ENCODE measurements around the gene KRT20. TPM values are rescaled to one million over a fixed set of nuclear protein-coding genes. Genes with fewer than 3 reads are reported as not detected.

KRT20 gene
- total and polyA plus RNA-seq, 9 donors, result 0.05 to 4.2 (median 0.52) TPM; not detected in 5

- no peaks in the 10 kb centered on the region for H3K27me3 ChIP-seq
- TF ChIP-seq CTCF (IDR thresholded peaks at IDR 0.05) (no peak), EP300 (IDR thresholded peaks at IDR 0.05) (no peak), POLR2A (IDR thresholded peaks at IDR 0.05) (no peak)
- H3K27ac ChIP-seq, result no peak overlapping the region
- H3K4me3 ChIP-seq, result no peak overlapping the region
- H3K9me3 ChIP-seq, result no peaks in the 10 kb centered on the region
- intact Hi-C loops (cut with DNase I), result no loop called here
- DNase-seq, result no peak
- no peaks in the 10 kb centered on the region for H3K4me1 ChIP-seq (ENCODE audit: insufficient read depth)
- WGBS, 3 donors, result 72 to 87% (median 84%) methylated on average over 1 of the region's 1 CpG
- H3K36me3 ChIP-seq, result no peaks in the 10 kb centered on the region
Observed at GRCh38 chr17:40883031-40883430, 2.0 kb downstream of the KRT20 start.

GRCh38 chr17:40879026-40879425 lies 6.0 kb downstream of the KRT20 start:
- Histone ChIP-seq H3K27me3 (no peaks in the 10 kb centered on the region), H3K4me3 (no peak overlapping the region), H3K9me3 (no peaks in the 10 kb centered on the region), H3K27ac (no peak overlapping the region), H3K4me1 (ENCODE audit: insufficient read depth) (no peaks in the 10 kb centered on the region), H3K36me3 (no peaks in the 10 kb centered on the region)
- TF ChIP-seq POLR2A (IDR thresholded peaks at IDR 0.05) (no peak), EP300 (IDR thresholded peaks at IDR 0.05) (no peak), CTCF (IDR thresholded peaks at IDR 0.05) (no peak)
- no peak for DNase-seq
- 88 to 100% (median 92%) methylated on average over 1 of the region's 1 CpG for WGBS, 3 donors
- intact Hi-C loops (cut with DNase I), result no loop called here

GRCh38 chr17:40878044-40878443 lies 7.0 kb downstream of the KRT20 start:
- H3K4me3 ChIP-seq, result no peak overlapping the region
- intact Hi-C loops (cut with DNase I), result no loop called here
- H3K4me1 ChIP-seq (ENCODE audit: insufficient read depth), result no peaks in the 10 kb centered on the region
- no peaks in the 10 kb centered on the region for H3K36me3 ChIP-seq
- H3K27ac ChIP-seq, result no peak overlapping the region
- 92 to 94% (median 93%) methylated on average over 9 of the region's 9 CpGs for WGBS, 3 donors
- H3K9me3 ChIP-seq, result no peaks in the 10 kb centered on the region
- DNase-seq, result no peak
- TF ChIP-seq POLR2A (IDR thresholded peaks at IDR 0.05) (no peak), CTCF (IDR thresholded peaks at IDR 0.05) (no peak), EP300 (IDR thresholded peaks at IDR 0.05) (no peak)
- H3K27me3 ChIP-seq, result no peaks in the 10 kb centered on the region

- Histone ChIP-seq H3K4me1 (ENCODE audit: insufficient read depth) (no peaks in the 10 kb centered on the region), H3K4me3 (no peak overlapping the region), H3K9me3 (no peaks in the 10 kb centered on the region), H3K36me3 (no peaks in the 10 kb centered on the region), H3K27me3 (no peaks in the 10 kb centered on the region), H3K27ac (no peak overlapping the region)
- intact Hi-C loops (cut with DNase I), result no loop called here
- DNase-seq, result no peak
- WGBS, 3 donors, result 65 to 100% (median 75%) methylated on average over 1 of the region's 1 CpG
- TF ChIP-seq CTCF (IDR thresholded peaks at IDR 0.05), result no peak
- no peak for TF ChIP-seq POLR2A (IDR thresholded peaks at IDR 0.05)
- no peak for TF ChIP-seq EP300 (IDR thresholded peaks at IDR 0.05)
Observed at GRCh38 chr17:40873801-40874200, 11.2 kb downstream of the KRT20 start.

- DNase-seq, result no peak
- intact Hi-C loops (cut with DNase I), result no loop called here
- Histone ChIP-seq H3K4me1 (ENCODE audit: insufficient read depth) (no peaks in the 10 kb centered on the region), H3K4me3 (no peak overlapping the region), H3K27me3 (no peaks in the 10 kb centered on the region), H3K9me3 (no peaks in the 10 kb centered on the region), H3K27ac (no peak overlapping the region), H3K36me3 (no peaks in the 10 kb centered on the region)
- no peak for TF ChIP-seq POLR2A (IDR thresholded peaks at IDR 0.05)
- no peak for TF ChIP-seq CTCF (IDR thresholded peaks at IDR 0.05)
- TF ChIP-seq EP300 (IDR thresholded peaks at IDR 0.05), result no peak
Observed at GRCh38 chr17:40873255-40873654, 11.8 kb downstream of the KRT20 start.
